CD4-positive, alpha-beta T cell (primary cell): ENCODE data around the gene OTUD4. TPM values are rescaled to one million over a fixed set of nuclear protein-coding genes. Genes with fewer than 3 reads are reported as not detected.
"Not testable (repeated sequence)": the region's sequence is repeated elsewhere in the genome, so short reads cannot be mapped to it uniquely, and the experiment has no call there.

Experiments used
- ATAC-seq: fragments of 200-7000 bp; cut with Tn5 transposase; one replicate; pipeline ENCODE4 v1.10.0; 2022; ENCODE audit warnings: mild to moderate bottlenecking; ENCODE audit not compliant: poor library complexity
- CTCF ChIA-PET: fragments of 350-600 bp; sonication (Branson Sonifier 250); formaldehyde crosslinking; loops from one replicate; lab custom pipeline; 2021; ENCODE audit warnings: antibody characterized with exemption, inconsistent platforms; lab: Charles Lee
- POLR2A ChIA-PET: fragments of 350-600 bp; sonication (Branson Sonifier 250); formaldehyde crosslinking; loops from one replicate; lab custom pipeline; 2021; ENCODE audit warnings: antibody characterized with exemption, inconsistent platforms; lab: Charles Lee
- DNase-seq, 14 experiments: peaks; one replicate each; pipeline ENCODE4 v3.0.0-alpha.2; 2013 to 2020; ENCODE audit warnings: mixed read lengths in 2 of 14
- H3K27ac ChIP-seq, 2 donors: one replicate each; pipeline versions ENCODE4 v1.5.1 to v1.7.0; 2013; ENCODE audit warnings: low read length in 2 of 2, low read depth in 1 of 2, mild to moderate bottlenecking in 1 of 2
- H3K27me3 ChIP-seq, 2 experiments: 1 replicate in 1 of 2; 2 replicates in 1 of 2; pipeline versions ENCODE4 v1.6.1 to v1.7.0; 2013; ENCODE audit warnings: low read length in 2 of 2, control low read depth in 1 of 2, mild to moderate bottlenecking in 1 of 2, moderate library complexity in 1 of 2; ENCODE audit not compliant: insufficient read depth in 2 of 2, control insufficient read depth in 1 of 2
- H3K36me3 ChIP-seq: one replicate; pipeline ENCODE4 v1.6.1; 2013; ENCODE audit warnings: low read length, control low read depth; ENCODE audit not compliant: insufficient read depth
- H3K4me1 ChIP-seq: one replicate; pipeline ENCODE4 v1.6.1; 2013; ENCODE audit warnings: low read length, control low read depth; ENCODE audit not compliant: insufficient read depth
- H3K4me3 ChIP-seq: one replicate; pipeline ENCODE4 v1.5.1; 2013; ENCODE audit warnings: mild to moderate bottlenecking, low read length, moderate library complexity
- H3K9me3 ChIP-seq, 2 experiments: 1 replicate in 1 of 2; 2 replicates in 1 of 2; pipeline versions ENCODE4 v1.6.1 to v1.7.0; 2013; ENCODE audit warnings: low read length in 2 of 2, mild to moderate bottlenecking in 2 of 2, control low read depth in 1 of 2, moderate library complexity in 1 of 2; ENCODE audit not compliant: control insufficient read depth in 1 of 2, insufficient read depth in 1 of 2
- H3K27ac Mint-ChIP-seq: one replicate; pipeline ENCODE4 v1.8.0; 2020; ENCODE audit warnings: mixed read lengths
- H3K27me3 Mint-ChIP-seq: one replicate; pipeline ENCODE4 v1.8.0; 2021; ENCODE audit warnings: mixed read lengths
- H3K36me3 Mint-ChIP-seq: one replicate; pipeline ENCODE4 v1.8.0; 2021; ENCODE audit warnings: low read depth, mixed read lengths
- H3K4me1 Mint-ChIP-seq: one replicate; pipeline ENCODE4 v1.8.0; 2021; ENCODE audit warnings: low read depth, mixed read lengths
- H3K4me3 Mint-ChIP-seq: one replicate; pipeline ENCODE4 v1.8.0; 2020; ENCODE audit warnings: mild to moderate bottlenecking, mixed read lengths
- H3K9me3 Mint-ChIP-seq: one replicate; pipeline ENCODE4 v1.8.0; 2020; ENCODE audit warnings: mixed read lengths
- intact Hi-C, 2 experiments: fragments of 100-400 bp; cut with DNase I in 1 of 2; cut with micrococcal nuclease in 1 of 2; formaldehyde crosslinking; loops; one replicate each; pipeline versions ENCODE4 v1.15.1 to v1.9.0; 2023 to 2025; cut with DNase I, micrococcal nuclease
- total RNA-seq, 174 experiments: library from RNA in 2 of 174; stranded (reverse) in 2 of 174; gene quantifications; one replicate each; pipeline ENCODE4 v1.2.3 and lab custom pipeline; 2021 to 2026
- TF ChIP-seq, protein P1 (sequence below): fragments of 200-600 bp; IDR thresholded peaks from one replicate; pipeline ENCODE4 v1.8.0; 2022; ENCODE audit warnings: antibody characterized with exemption, mild to moderate bottlenecking

Gene OTUD4
- total RNA-seq, 2 experiments from 2014 or later, result 75.1 to 81.1 TPM

DNA sequence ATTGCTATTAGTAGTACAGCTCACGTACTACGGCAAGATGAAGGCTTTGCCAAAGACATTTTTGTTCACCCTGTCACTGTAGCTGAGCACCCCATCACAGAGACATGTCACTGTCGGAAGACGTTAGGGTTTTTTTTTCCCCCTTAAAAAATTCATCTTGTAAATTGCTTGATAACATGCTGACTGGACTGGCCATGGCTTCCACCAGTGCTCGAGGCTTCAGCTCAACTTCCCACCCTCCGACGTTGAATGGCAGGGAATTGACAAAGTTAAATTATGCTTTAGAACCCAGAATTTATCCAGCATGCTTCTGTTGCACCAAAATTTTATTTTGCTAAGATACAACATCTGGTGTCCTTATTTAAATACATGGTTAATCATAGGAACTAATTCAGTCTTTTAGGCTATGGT is 707 bp upstream of the OTUD4 start:
- ATAC-seq (peak; percentile 2), DNase-seq (no peak)
- no peaks in the 10 kb centered on the region for H3K36me3 ChIP-seq
- Mint-ChIP-seq H3K4me3 (peak overlapping the region; percentile 85), H3K36me3 (peaks cover 21% of the 10 kb centered on the region), H3K4me1 (peaks cover 38% of the 10 kb centered on the region), H3K27ac (peak overlapping the region; percentile 99), H3K9me3 (no peaks in the 10 kb centered on the region), H3K27me3 (no peaks in the 10 kb centered on the region)
- peaks cover 27% of the 10 kb centered on the region for H3K4me1 ChIP-seq
- no peaks in the 10 kb centered on the region for H3K27me3 ChIP-seq
- H3K27ac ChIP-seq, result peak overlapping the region in 1 of 2 donors; percentile 72
- no peaks in the 10 kb centered on the region for H3K9me3 ChIP-seq
- peak overlapping the region; percentile 64 for H3K4me3 ChIP-seq
- POLR2A ChIA-PET, result interaction anchor here (0.7 to 4.8 kb wide), 7 partner anchors 12 to 437 kb away, joined by 3 to 35 read pairs (median 4); partner anchors contain the start of genes ABCE1, ANAPC10 and MMAA
- CTCF ChIA-PET, result interaction anchor here (0.9 to 1.8 kb wide), 2 partner anchors 10 to 83 kb away, joined by 3 to 7 read pairs; partner anchors contain the start of genes ABCE1 and ANAPC10
- TF ChIP-seq, protein P1, sequence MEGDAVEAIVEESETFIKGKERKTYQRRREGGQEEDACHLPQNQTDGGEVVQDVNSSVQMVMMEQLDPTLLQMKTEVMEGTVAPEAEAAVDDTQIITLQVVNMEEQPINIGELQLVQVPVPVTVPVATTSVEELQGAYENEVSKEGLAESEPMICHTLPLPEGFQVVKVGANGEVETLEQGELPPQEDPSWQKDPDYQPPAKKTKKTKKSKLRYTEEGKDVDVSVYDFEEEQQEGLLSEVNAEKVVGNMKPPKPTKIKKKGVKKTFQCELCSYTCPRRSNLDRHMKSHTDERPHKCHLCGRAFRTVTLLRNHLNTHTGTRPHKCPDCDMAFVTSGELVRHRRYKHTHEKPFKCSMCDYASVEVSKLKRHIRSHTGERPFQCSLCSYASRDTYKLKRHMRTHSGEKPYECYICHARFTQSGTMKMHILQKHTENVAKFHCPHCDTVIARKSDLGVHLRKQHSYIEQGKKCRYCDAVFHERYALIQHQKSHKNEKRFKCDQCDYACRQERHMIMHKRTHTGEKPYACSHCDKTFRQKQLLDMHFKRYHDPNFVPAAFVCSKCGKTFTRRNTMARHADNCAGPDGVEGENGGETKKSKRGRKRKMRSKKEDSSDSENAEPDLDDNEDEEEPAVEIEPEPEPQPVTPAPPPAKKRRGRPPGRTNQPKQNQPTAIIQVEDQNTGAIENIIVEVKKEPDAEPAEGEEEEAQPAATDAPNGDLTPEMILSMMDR, result no peak
- intact Hi-C loops, result loop anchor here (2.0 to 5.0 kb wide), 6 partner anchors 301 to 996 kb away; partner anchors contain the start of genes LSM6 (in 1 of the 2), MMAA (in 1 of the 2) and SMAD1 (in 1 of the 2)

DNA sequence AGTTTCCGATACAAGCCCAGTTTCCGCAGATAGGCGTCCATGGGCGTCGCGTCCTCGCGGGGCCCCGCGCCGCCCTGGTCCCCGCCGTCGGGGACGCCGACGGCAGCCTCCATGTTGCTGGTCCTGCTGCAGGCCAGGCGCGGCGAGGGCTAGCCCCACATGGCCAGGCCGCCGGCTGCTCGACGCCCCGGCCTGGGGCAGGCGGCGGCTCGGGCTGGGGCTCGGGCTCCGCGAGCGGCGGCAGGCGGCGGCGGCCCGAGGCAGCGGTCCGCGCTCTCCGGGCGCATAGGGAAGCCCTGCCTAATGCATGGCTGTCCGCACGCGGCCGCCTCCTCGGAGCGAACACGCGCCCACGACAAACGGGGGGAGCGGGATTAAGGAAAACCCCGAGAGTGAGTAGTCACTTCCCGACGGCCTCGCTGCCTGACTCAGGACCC is 510 bp downstream of the OTUD4 start:
- intact Hi-C loops, result loop anchor here (1.0 to 5.0 kb wide), 10 partner anchors 81 to 1998 kb away; partner anchors contain the start of genes ABCE1 (in 2 of the 2), ANAPC10 (in 2 of the 2), LSM6 (in 1 of the 2) and MMAA (in 1 of the 2)
- peak overlapping the region; percentile 86 to 92 for H3K27ac ChIP-seq
- H3K4me1 ChIP-seq, result peaks cover 35% of the 10 kb centered on the region
- ATAC-seq, result peak; percentile 15
- H3K36me3 ChIP-seq, H3K9me3 Mint-ChIP-seq, DNase-seq, H3K27me3 ChIP-seq, H3K27me3 Mint-ChIP-seq, CTCF ChIA-PET, H3K9me3 ChIP-seq: not testable (repeated sequence)
- H3K4me3 ChIP-seq, result peak overlapping the region; percentile 88
- Mint-ChIP-seq H3K4me1 (peaks cover 42% of the 10 kb centered on the region), H3K36me3 (peaks cover 24% of the 10 kb centered on the region), H3K27ac (peak overlapping the region; percentile 99), H3K4me3 (peak overlapping the region; percentile 99)
- POLR2A ChIA-PET, result interaction anchor here (1.2 to 4.8 kb wide), 3 partner anchors 81 to 438 kb away, joined by 3 to 38 read pairs (median 35); partner anchors contain the start of genes ABCE1, ANAPC10 and MMAA

DNA sequence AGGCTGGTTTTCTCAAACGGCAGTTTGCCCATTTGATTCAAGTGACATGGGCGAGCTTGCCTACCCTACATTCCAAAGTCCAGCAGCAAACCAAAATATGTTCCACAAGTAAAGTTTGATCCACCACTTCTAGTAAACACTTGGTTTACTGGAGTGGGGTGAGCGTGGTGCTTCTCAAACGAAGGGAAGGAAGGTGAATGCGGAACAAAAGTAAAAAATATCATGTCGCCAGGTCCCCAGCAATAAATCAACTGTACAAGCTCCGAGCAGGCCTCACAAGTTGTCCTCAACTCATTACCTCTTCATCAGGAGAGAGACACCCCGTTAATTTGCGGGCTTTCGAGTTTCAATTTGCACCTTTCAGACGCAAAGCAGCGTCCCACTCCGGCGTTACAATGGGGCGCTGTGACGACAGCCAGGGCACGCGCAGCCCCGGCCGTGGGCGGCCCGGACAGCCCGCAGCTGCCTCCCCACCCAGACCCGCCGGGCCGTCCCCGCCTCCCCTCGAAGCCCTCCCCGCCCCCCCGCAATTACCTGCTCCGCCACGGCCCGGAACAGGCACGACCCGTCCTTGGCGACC is 1.0 kb downstream of the OTUD4 start:
- Mint-ChIP-seq H3K27me3 (no peaks in the 10 kb centered on the region), H3K27ac (peak overlapping the region; percentile 99), H3K36me3 (peaks cover 29% of the 10 kb centered on the region), H3K9me3 (no peaks in the 10 kb centered on the region), H3K4me3 (peak overlapping the region; percentile 99), H3K4me1 (peaks cover 47% of the 10 kb centered on the region)
- POLR2A ChIA-PET, result interaction anchor here (0.7 to 4.8 kb wide), 9 partner anchors 10 to 760 kb away, joined by 3 to 38 read pairs (median 3); partner anchors contain the start of genes ABCE1, ANAPC10, MMAA and ZNF827
- Histone ChIP-seq H3K9me3 (no peaks in the 10 kb centered on the region), H3K27ac (peak overlapping the region; percentile 59 to 95), H3K27me3 (no peaks in the 10 kb centered on the region), H3K4me1 (peaks cover 35% of the 10 kb centered on the region), H3K36me3 (no peaks in the 10 kb centered on the region), H3K4me3 (peak overlapping the region; percentile 88)
- intact Hi-C loops, result loop anchor here in 1 of 2 experiments (2.0 to 5.0 kb wide), 3 partner anchors 81 to 1997 kb away; partner anchors contain the start of genes ABCE1, ANAPC10, USP38 and ZNF827
- CTCF ChIA-PET, result interaction anchor here (1.9 kb wide), 1 partner anchor 438 kb away, joined by 4 read pairs; no protein-coding TSS in a partner anchor
- peak; percentile 39 to 90 (median 60) for DNase-seq
- TF ChIP-seq, protein P1, result no peak
- peak; percentile 28 for ATAC-seq
